Left forelimb (tissue), 1 donor: ENCODE results near the gene RCL1.
"Not testable (repeated sequence)": the region's sequence is repeated elsewhere in the genome, so short reads cannot be mapped to it uniquely, and the experiment has no call there.

Experiments used
- DNase-seq: peaks from one replicate; pipeline ENCODE4 v3.0.0-alpha.2; 2018; ENCODE audit warnings: low spot score

Gene RCL1

GRCh38 chr9:4887556-4887955, 94.8 kb downstream of the RCL1 start:
- no peak for DNase-seq

- no peak for DNase-seq
Observed at GRCh38 chr9:4890242-4890641, 97.5 kb downstream of the RCL1 start.

GRCh38 chr9:4890929-4891328, 98.2 kb downstream of the RCL1 start:
- DNase-seq: no peak

DNA sequence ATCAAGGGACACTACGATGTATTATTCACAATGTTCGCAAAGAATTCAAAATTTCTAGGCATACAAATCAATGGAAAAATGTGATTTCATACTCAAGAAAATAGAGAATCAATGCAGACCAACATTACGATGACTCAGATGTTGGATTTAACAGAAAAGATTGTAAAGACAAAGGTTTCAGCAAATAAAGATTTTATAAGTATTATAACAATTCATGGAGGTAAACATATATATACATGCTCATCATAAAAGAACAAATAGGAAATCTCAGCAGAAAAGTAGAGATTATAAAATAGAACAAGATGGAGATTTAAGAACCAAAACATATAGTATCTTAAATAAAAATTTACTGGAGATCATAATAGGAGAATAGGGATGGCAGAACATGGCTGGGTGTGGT, 98.9 kb downstream of the RCL1 start:
- no peak for DNase-seq

DNA sequence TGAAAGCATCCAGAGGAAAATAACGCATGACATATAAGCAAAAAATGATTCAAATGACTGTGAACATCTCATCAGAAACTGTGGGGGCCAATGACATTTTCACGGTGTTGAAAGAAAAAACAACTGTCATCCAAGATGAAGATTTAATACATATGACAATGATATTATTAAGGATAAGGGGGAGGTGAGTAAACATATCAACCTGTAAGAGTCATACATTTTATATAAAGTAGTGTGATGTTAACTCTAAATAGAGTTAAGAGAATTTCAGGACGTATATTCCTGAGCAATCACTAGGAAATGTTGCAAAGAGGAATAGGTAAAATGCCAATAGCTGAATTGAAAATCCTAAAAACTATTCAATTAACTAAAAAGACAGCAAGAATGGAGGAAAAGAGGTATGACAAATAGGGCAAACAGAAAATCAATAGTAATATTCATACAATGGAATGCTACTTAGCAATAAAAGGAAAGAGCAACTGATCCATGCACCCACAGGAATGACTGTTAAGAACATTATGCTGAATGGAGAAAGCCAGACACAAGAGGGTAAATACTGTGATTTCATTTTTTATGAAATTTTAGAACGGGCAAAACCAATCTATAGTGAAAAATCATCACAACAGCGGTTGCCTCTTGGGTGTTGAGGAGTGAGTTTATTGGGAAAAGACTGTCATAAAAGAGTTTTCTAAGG, 99.9 kb downstream of the RCL1 start:
- no peak for DNase-seq

- DNase-seq: no peak
Observed at GRCh38 chr9:4894076-4894475, 101.3 kb downstream of the RCL1 start.

- not testable (repeated sequence) for DNase-seq
Observed at GRCh38 chr9:4899853-4900252, 107.1 kb downstream of the RCL1 start.

GRCh38 chr9:4901401-4902134, 108.8 kb downstream of the RCL1 start:
- DNase-seq: not testable (repeated sequence)

GRCh38 chr9:4902135-4902475, 109.4 kb downstream of the RCL1 start:
- no peak for DNase-seq

DNA sequence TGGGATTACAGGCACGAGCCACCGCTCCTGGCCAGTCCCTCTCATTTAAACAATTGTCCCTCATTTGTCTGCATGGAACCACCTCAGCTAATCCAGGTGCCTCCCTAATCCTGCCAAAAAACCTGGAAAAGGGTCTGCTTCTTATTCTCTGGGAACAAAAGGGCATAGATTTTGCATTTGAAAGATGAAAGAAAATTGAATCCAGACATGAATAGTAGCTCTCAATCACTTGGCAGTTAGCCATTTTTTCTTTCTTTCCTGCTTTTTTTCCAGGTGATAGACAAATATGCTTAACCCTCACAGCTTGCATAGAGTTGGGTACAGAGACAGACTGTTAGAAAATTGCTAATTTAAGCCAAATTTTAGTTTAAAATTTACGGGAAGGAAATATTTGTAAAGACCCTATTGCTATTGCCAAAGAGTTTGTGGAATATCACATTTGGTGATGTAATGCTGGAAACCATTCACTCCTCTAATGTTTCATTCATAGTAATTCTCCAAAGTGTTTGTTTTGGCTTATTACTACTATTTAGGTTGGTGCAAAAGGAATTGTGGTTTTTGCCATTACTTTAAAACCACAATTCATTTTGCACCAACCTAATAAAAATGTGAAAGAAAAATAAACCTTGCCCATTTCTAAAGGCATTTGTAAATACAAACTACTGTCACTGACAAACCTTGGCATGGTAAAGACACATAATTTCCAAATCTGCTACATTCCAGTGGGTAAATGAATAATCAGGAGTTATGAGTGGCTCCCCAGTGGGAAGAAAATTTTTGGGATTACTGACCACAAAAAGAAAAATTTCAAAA, 111.8 kb downstream of the RCL1 start:
- no peak for DNase-seq

DNA sequence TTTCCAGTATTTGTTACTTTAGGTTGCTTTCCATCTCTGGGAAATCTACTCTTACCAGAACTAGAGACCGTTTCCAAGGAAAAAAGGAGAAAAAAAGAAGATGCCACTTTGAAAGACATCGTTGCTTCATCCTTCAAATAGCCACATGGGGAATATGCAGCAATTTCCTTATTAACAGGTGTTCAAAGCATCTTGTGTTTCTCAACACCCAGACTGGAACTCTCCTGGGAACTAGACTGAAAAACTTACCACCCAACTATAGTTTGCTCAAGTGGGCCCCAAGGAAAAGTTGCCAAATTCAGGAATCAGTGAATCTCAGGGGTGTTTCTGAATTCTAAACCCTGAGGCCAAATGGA, 112.4 kb downstream of the RCL1 start:
- DNase-seq: no peak
